C1 segment of cervical spinal cord (tissue), 14 donors: ENCODE data around the gene FKBP5.
"Not testable (repeated sequence)": the region's sequence is repeated elsewhere in the genome, so short reads cannot be mapped to it uniquely, and the experiment has no call there.

Experiments used
- DNase-seq, 14 donors: peaks; one replicate each; lab custom pipeline; 2025; lab: John Stamatoyannopoulos, UW

Gene FKBP5

GRCh38 chr6:35724059-35724458 is 35.3 kb upstream of the FKBP5 start:
- no peak for DNase-seq

DNA sequence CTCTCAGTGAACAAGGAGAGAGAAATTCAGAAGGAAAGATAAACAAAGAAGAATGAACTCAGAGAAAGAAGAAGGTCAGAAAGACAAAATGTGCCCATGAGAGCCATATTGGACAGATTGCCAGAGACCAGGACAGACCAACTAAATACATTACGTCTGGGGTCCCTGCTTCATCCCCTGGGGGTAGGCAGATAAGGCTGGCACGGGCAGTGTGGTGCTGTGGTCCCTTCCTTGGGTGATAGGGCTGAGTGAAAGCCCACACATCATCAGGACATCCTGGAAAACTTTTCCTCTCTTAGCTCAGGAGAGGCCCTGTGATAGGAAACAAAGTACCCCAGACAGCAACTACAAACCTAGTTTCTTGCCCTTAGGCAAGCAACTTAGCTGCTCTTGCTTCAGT is 34.9 kb upstream of the FKBP5 start:
- DNase-seq: no peak

- DNase-seq: no peak
Observed at GRCh38 chr6:35722121-35722761, 33.5 kb upstream of the FKBP5 start.

DNA sequence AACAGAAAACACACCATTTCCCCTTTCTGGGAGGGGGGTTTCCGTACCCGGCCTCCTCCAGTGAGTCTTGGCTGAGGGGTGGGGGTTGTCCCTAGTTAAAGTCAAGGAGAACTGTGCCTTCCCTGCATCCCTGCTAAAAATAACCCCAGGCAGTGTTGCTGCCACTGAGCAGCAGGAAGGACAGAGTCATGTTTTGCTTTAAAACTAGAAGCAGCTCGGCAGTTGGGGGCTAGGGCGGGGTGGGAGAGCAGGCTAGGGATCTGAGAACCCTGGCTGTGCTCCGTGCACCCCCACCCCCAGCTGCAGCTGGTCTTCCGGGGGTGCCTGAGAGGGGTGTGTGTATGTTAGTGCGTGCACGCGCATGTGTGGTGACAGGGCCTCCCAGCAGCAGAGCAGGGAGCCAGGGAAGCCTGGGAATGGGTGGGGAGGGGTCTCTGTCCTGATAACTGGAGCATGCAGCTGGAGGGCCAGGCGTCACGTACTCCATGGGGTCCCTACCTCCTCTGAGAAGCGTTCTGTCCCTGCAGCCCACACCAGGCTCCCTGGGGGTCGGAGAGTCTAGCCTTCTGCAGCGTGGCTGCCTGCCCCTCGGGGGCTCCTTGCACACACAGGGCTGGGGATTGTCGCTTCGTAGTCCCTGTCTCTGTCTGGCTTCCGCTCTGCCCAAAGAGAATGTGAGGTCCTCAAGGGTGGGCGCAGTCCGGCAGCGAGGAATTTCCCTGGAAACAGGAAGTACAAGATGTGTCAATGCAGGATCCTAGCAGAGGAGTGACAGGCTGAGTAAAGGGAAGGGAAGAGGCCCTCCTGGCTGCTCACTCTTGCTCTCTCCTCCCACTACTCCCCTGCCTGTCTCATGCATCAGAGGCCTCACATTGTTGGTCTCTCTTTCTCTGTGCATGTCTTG is 31.4 kb upstream of the FKBP5 start:
- peak in 9 of 14 donors; percentile 20 to 68 (median 46) for DNase-seq

GRCh38 chr6:35719404-35719829 is 30.7 kb upstream of the FKBP5 start:
- DNase-seq: peak in 1 of 14 donors; percentile 69

- DNase-seq: no peak
Observed at GRCh38 chr6:35718911-35719381, 30.2 kb upstream of the FKBP5 start.

- no peak for DNase-seq
Observed at GRCh38 chr6:35718375-35718736, 29.6 kb upstream of the FKBP5 start.

DNA sequence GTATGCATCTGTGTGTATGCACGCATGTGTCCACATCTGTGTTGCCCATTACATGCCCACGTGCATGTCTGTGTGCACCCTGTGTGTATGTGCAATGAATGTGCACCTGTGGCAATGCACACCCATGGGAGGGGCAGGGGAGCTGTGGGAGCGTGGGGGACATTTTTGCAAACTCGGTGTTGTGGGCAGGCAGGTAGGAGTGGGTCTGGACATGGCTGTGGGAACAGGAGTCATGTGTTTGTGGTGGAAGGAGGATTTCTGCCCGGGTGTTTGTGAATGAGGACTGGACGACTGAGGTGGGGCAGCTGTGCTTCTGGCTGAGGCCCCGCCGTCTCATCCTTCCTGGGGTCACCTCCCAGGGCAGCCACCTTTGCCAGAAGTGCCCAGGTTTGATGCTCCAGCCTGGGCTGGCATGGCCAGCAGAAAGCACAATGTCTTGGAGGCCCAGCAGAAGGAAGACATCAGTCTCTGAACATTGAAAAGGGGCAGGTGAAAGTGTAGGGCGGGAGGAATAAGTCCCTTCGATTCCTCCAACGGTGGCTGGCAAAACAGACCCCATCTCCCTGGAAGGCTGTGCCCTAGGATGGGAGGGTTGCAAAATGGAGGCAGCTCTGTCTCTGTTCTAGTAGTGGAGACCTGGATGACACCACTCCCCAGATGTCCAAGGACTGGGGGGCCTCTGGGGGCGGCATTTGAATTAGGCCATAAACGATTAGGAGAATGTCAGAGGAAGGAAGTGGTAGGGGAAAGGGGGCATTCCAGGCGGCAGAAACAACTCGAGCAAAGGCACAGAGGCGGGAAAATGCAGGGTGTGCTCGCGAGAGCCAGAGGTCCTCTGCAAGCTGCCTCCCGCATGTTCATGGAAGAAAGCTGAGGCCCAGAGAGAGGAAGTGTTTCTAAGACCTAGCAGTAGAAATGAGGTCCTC is 29.0 kb upstream of the FKBP5 start:
- no peak for DNase-seq

- no peak for DNase-seq
Observed at GRCh38 chr6:35716798-35717197, 28.1 kb upstream of the FKBP5 start.

DNA sequence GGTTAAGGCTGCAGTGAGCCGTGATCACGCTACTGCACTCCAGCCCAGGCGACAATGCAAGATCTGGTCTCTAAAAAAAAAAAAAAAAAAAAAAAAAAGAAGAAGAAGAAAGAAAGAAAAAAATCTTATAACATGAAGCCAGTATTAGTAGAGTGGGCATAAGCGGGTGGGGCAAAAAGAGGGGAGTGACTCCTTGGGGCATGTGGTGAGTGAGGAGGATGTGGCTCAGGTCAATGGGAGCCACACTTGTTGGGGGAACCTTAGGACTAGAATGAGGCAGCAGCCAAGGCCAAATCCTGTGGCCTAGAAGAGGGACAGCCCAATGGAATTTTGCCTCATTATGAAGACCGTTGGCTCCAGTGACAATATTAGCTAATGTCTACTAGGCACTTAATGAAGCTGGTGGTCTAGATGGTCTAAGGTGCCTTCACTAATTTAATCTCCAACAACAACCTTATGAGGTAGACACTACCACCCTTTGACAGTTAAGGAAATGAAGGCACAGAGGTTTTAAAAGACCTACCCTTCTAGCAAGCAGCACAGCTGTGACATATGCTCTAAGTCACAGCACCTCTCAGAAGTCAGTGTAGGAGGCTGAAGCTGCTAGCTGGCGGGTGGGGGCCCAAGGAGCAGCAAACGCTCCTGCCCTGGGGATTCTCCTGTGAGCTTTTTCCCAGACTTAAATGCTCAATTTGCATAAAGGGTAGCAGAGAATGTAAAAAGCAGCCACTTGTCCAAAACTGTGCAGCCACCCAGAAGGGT is 24.5 kb upstream of the FKBP5 start:
- no peak for DNase-seq

GRCh38 chr6:35711731-35712130 is 23.0 kb upstream of the FKBP5 start:
- DNase-seq: no peak

DNA sequence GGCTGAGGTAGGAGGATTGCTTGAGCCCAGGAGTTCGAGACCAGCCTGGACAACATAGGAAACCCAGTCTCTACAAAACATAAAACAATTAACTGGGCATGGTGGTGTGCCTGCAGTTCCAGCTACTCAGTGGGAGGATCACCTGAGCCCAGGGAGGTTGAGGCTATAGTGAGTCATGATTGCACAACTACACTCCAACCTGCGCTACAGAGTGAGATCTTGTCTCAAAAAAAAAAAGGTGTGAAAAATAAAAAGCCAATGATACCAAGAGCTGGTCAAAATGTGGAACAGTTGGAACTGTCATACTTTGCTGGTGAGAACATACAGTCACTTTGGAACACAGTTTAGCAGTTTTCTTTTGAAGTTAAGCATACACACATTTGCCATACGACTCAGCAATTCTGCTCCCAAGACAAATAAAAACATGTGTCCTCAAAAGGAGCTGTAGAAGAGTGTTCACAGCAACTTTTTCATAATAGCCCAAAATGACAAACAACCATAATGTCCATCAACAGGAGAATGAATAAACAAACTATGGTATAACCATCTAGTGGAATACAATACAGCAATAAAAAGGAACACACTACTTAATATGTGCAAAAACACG is 21.6 kb upstream of the FKBP5 start:
- no peak for DNase-seq

DNA sequence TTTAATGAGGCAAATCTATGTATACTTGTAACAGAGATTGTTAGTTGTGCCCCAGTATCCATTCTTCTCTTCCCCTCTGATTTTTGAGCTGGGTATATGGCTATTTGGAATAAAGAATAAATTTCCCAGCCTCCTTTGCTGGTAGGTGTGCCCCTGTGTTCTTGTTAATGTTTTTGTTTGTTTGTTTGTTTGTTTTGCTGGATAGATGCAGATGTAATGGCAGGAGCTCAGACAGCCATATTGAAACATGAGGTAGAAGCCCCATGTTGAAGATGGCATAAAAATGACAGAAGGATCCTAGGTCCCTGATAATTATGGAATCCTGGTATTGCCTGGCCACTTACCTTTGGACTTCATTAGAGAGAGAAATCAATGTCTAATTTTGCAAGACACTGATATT is 19.9 kb upstream of the FKBP5 start:
- DNase-seq: no peak

DNA sequence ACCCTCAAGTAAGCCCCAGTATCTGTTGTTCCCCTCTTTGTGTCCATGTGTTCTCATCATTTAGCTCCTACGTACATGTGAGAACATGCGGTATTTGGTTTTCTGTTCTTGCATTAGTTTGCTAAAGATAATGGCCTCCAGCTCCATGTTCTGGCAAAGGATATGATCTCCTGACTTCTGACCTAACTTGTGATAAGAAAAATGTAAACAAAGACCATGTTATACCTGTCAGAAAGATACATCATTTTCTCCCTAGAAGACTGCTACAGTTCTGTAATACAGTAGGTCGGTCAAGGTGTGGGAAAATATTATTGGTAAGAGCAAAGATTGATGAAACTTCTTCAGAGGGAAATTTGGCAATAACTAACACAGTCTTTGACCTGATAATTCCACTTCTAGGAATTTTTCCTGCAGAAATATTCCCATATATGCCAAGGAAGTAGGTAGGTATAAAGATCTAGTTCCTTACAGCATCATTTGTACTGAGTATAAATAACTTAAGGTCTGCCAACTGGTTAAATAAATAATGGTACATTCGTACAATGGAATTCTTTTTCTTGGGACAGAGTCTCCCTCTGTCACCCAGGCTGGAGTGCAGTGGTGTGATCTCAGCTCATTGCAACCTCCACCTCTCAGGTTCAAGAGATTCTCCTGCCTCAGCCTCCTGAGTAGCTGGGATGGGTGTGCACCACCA is 19.1 kb upstream of the FKBP5 start:
- DNase-seq: no peak

DNA sequence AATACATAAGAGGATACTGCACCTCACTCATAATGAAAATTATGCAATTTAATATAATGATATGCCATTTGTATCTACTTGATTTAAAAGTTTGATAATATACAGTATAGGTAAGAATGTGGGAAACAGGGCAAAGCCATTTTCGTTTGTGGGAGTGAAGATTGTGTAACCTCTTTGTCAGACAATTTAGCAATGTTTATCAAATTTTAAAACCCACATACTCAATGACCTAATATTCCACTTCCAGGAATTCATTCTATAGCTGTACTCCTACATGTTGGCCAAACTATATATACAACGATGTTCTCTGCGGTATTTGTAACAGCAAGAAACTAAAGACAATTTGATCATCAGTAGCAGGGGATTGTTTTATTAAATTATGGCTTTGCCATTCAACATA is 17.8 kb upstream of the FKBP5 start:
- DNase-seq: no peak

DNA sequence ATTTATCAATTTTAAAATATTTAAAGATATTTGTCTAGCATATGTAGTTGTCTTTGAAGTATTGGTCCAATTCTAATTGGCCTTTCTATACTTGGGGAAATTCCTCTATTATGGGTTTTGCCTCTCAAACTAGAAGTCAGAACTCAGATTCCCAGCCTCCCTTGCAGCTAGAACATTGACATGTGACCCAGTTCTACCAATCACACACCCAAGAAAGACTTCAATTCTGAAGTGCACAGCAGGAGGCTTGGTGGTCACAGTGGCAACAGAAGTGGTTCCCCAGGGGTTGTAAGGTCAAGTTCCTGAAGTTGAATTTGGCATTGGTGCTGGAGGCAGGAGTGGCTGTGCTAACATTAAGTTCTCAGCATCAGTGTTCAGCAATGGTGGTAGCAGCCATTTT is 14.8 kb upstream of the FKBP5 start:
- DNase-seq: no peak

DNA sequence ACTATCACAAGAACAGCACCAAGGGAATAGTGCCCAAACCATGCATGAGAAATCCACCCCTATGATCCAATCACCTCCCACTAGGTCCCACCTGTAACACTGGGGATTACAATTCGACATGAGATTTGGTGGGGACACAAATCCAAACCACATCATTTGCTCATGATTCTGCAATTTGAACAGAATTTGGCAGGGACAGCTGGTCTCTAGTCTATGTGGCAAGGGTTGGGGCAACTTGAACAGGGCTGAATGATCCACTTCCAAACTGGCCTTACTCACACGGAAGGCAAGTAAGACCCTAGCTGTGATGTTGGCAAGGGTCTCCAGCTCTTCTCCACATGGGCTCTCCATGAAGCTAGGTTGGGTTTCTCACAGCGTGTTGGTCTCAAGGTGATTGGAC is 10.1 kb upstream of the FKBP5 start:
- DNase-seq: no peak

GRCh38 chr6:35698430-35698829 is 9.7 kb upstream of the FKBP5 start:
- not testable (repeated sequence) for DNase-seq

- no peak for DNase-seq
Observed at GRCh38 chr6:35694462-35694861, 5.7 kb upstream of the FKBP5 start.
